Stimulated activated naive CD8-positive, alpha-beta T cell treated with anti-CD3 and anti-CD28 coated beads, Interleukin-15, Interleukin-2, amounts not matched to agents 100 U/mL and 50 U/mL, for 24 hours (primary cell): ENCODE results near the gene SGCE.
A peak's percentile ranks its signal among the peaks of the same experiment; 100 is the strongest.

Experiments
- ATAC-seq: fragments of 150-1000 bp; cut with Tn5 transposase; one replicate; pipeline ENCODE4 v1.10.0; 2021
- DNase-seq: peaks from one replicate; pipeline ENCODE4 v3.0.0; 2021

Gene SGCE

DNA sequence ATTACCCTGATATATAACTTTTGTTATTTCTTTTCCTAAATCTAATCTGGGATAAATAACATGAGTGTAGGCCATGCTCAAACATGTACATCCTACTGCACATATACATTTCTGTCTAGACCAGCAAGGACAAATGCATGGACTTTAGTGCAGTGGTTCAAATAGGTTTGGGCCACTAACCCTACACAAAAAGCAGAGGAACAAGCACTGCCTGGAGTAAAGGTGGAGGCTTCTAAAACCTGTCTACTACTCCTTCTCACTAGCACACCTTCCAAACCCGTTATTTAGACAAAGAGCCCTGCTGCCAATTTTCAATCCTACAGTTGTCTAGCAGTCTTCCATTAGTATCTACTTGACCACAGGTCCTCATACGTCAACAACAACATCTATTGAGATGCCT, 34.8 kb downstream of the SGCE start:
- no peak for ATAC-seq
- no peak for DNase-seq

DNA sequence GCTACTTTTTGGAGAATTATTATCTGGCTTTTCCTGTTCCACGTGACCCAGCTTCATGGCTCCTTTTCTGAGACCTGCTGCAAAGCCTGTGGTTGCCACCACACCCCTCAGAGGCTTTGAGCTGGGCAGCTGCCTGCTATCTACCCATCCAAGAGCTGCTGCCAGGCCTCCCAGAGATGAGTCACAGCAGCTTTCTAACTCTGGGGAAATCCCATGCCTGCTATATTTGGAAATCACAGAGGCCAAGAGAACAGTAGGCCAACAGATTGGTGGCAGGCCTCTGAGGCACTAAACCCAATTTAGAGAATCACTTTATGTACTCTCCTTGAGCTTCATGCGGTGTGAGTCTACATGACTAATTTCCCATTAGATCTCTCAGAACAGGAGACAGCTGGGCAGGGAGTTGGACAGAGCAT, 35.2 kb downstream of the SGCE start:
- ATAC-seq: peak; percentile 100
- peak; percentile 68 for DNase-seq

DNA sequence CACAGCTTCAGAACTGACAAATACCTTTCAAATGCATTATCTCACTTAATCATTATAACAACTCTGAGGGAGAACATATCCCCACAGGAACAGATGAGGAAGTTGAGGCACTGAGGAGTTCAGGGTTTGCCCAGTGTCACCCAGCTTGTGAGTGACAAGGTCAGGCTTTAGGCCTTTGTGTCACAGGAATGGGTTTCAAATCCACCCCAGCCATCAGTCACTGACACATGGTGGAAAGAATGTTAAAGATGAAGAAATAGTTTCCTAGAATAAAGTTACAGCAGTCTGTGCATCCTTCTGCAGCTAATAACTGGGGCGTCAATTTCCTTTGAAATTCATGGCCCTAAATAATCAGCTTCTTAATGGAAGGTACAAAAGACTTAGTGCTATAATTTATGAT, 37.8 kb downstream of the SGCE start:
- no peak for ATAC-seq

DNA sequence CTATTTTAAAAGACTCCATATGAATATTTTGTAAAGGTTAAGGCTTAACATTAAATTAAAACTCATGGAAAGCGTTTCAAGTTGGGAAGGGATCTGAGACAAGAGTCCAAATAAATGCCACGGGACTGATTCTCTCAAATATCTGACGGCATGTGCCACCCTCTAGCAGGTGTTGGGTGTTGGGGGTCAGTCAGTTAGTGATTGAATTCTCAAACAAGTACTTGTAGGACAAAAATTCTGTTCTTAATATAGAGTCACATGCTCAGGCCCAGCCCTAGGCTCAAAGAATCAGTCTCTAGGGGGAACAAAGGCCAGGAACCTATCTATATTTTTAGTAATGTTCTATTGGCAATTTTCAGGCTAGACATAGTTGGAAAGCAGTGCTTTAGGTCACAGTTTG, 39.1 kb downstream of the SGCE start:
- DNase-seq: no peak
- no peak for ATAC-seq

More for the DNA sequence above, 37.8 kb downstream of the SGCE start:
- no peak for DNase-seq

DNA sequence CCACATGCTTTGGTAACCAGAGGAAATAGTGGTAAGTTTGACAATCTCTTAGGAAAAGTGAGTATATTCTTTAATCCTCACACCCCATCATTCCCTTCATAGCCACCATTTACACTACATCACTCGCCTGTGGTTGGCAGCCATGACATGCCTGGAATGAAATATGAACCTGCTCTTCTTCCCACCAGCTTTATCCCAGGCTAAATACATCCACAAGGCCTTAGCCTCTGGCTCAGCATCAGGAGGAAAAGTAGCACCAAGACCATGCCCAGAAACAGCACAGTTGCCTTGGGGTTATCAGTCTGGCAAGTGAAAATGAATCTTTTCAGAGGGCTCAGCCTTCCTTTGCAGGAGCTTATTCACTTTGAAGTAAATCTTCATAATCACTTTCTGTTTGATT, 40.3 kb downstream of the SGCE start:
- no peak for ATAC-seq
- no peak for DNase-seq

DNA sequence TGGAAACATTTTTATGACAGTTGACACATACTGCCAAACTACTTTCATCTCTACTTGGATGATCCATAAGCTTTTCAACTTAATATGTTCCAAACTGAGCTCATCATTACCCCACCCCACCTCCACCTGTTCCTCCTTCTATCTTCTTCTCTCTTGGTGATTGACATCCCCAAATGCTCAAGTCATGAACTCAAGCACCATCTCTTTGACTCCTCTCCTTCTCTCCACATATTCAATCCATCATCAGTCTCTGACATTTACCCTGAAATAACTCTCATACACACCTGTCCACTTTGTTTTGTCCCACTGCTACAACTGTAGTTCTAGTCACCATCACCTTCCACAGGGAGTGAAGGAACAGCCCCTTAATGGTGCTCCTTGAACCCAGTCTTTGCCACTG, 43.3 kb downstream of the SGCE start:
- DNase-seq (no peak), ATAC-seq (no peak)

DNA sequence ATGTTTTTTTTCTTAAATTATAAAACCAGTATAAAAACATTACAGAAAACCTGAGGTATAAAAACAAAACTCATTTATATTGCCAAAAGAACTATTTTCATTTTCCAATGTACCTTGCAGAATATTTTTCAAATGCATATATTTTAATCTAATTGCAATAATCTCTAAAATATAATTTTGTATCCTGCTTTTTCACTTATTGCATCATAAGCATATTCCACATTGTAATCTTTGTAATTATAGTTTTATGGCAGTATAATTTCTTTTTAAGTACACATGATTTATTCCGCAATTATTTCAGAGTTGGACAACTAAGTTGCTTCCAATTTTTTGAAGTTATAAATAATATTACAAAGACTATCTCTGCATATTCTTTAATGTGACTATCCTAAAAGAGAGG, 43.7 kb downstream of the SGCE start:
- ATAC-seq (no peak), DNase-seq (no peak)

DNA sequence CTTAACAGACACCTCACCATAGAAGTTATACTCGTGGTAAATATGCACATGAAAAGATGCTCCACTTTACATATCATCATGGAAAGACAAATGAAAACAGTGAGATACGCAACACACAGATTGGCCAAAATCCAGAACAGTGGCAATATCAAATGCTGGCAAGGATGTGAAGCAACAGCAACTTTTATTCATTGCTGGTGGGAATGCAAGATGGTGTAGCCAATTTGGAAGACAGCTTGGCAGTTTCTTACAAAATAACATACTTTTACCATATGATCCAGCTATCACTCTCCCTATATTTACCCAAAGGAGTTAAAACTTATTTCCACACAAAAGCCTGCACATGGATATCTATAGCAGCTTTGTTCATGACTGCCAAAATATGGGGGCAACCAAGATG, 46.4 kb downstream of the SGCE start:
- DNase-seq: no peak
- ATAC-seq: no peak

DNA sequence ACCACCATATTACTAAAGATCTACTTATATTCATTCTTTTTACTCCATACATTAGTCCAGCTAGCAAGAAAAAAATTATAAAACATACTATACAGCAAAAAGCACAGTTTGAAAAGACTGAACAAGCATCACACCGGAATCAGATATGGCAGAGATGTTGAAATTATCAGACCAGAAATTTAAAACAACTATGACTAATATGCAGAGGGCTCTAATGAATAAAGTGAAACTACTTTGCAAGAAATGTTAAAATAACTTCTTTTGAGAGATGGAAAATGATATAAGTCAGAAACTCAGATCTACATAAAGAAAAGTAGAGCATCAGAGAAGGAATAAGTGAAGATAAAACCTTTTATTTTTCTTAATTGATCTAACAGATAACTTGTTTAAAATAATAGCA, 50.9 kb downstream of the SGCE start:
- no peak for DNase-seq
- ATAC-seq: no peak

DNA sequence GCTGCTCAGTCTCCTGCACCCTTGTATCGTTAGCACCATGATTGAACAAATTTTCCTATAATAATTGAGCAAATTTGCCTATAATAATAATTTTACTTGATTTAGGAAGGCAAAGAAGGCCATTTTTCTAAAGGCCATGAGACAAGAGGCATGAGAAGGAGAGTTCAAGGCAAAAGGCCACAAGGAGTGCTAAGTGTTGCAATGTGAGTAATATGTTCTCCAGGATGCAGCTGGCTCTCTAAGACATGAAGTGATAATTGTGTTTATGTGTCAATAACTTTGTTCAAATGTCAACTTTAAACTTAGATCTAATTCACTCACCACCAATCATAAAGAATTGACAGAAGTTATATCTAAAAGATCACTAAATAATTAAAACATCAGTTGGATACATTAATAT, 53.8 kb downstream of the SGCE start:
- ATAC-seq (no peak), DNase-seq (no peak)

DNA sequence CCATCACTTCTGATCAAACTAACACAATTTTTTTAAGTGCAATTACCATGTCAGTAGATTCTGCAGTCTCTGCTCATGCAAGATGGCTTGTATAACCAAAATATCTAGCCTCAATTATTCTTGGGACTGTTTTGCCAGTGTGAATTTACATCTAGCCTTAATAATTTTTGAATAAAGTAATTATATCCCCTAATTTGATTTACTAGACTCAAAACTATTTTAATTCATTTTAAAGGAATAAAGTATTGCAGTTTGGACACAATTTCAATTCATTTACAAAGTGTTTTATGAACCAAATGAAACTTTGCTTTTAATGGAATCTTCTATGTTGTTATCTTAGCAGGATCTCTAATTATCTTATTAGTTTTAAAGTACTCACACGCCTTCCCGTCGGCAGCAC, 55.7 kb downstream of the SGCE start:
- ATAC-seq (no peak), DNase-seq (no peak)

DNA sequence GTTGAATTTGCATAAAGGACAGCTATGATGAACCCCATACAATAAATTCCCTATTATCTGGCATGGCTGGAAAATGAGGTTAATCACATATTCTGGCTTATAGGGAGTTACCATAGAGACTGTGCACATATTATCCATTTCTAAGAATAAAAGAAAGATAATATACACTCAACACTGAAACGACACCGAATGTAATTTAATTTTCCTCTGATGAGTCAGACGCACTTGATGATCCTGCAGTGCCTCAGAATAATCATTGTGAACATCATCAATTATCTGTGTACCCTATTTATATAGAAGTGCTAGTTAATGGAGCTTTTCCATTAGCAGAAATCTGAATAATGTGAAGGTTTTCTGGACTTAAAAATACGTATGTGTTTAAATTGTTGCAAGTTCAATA, 60.2 kb downstream of the SGCE start:
- ATAC-seq (peak; percentile 77), DNase-seq (no peak)

DNA sequence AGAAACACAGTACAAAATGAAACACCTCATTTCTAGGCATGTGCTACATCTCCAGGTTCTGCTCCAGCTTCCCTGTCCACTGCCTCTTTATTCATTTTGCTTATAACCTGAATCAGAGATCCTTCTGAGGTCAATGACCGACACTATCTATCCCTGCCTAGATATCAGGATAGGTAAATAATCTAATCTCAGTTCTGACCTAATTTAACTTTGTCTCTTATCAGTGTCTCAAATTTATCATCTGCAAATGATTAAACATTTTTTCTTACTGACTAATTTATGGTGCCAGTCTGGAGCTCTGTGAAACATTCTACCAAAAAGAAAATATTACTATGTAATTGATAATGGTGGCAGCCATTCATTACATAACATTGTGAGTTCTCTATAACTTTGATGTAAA, 61.1 kb downstream of the SGCE start:
- DNase-seq (no peak), ATAC-seq (no peak)

DNA sequence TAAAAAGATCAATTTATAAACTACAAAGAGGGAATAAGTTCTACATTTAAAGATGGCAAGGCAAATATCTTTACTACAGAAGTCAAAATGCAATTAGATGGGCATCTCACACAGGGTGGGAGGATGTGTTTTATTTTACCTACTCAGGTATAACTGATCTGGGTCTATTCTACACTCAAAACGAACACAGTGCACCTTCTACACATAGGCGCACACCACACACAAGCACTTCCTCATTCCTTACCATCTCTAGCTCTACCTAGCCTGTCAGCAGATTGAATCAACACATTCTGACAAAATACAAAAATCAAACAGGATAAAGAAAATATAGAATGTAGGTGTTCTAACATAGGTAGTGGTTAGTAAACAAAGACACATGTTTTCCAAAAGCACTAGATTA, 64.8 kb downstream of the SGCE start:
- no peak for ATAC-seq
- no peak for DNase-seq

DNA sequence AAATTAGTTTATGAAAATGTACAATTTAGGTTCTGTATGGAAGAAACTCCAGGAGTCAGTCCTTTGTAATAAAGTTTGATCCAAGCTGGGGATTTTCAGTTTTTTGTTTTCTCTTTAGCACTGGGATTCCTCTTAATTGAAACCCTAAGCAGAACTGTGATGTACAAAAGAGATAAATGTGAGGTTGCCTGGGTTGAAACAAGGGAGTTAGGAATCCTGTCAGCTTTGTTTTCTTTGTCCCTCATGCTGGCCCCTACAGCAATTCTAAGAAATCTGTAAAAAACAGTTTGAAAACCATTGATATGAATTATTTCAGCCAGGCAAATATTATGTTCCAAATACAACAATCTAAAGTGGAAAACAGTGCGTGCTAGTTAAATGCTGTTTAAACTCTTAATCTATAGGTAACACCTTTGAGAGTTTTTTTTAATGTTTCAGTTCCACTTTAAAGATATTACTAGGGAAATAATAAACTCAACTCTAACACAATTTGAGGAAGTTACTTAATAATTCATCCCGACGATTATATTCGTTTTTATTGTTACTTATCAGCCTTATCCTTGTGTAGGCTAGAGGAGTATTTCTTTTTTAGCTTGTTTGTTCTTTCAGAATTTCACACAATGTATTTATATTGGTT, 65.3 kb downstream of the SGCE start:
- DNase-seq (no peak), ATAC-seq (no peak)

DNA sequence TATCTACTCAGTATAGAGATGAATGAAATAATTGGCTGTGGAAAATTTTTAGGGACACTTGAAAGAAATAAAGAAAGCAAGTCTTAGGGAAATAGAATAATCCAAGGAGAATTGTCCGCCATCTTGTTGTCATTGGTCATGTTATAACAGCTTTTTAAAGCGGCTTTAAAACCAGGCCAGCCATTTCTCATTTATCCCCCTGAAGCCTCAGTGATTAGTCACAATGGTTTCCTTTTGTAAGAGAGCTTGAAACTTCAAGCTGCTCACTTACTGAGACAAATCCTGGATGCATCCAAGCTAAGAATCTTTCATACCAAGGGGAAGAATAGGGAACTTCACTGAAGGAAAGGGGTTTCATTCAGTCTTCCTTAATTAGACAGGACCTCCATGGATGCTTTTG, 67.9 kb downstream of the SGCE start:
- no peak for DNase-seq
- ATAC-seq: no peak

DNA sequence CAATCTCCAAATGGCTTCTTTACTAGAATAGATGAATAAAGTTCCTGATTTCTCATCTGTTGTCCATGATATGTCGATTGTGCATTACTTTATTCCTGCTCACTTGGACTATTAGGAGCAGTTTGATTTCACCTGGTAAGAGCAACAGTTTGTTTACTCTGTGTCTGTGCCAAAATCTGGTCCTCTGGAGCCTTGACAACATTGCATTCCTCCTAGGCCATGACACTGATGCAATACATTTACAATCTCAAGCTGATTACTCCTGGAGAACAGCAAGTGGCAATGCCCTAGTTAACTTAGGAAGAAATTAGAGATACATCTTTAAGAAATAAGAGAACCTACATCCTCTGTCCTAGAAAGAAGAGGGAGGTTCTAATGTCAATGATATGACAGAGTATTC, 71.8 kb downstream of the SGCE start:
- ATAC-seq (no peak), DNase-seq (no peak)

DNA sequence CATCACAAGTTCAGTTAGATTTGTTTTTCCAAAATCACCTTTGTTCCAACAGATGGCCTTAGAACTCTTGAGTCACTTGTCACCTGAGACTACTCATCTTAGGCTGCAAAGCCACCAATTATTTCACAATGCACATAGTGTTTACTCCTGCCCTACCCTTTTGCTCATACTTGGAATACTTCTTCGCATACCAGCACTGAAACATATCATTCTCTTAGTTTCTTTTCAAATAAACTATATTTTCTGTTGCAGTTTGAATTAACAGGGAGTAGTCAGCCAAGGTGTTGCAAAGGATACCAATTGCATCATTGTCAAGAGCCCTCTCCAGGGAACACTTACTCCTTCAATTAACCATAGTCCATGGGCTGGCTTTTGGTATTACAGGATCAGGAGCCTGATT, 75.3 kb downstream of the SGCE start:
- DNase-seq (no peak), ATAC-seq (no peak)

DNA sequence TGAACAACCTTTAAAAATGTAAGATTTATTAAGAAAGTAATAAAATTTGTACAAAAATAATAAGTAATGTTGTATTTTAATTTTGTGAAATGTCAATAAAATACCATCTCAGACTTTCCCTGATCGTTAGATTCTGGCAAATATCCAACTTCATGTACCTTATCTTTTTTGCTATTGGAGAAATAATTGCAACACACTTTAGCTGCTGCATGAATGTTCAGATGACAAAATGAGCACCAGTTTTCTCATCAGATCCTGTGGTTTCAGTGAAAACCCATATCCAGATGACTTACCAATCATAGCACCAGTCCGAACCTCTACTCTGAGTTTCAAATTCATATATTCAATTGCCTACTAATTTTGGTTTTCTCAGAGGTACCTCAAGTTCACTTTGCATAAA, 76.5 kb downstream of the SGCE start:
- ATAC-seq (no peak), DNase-seq (no peak)

DNA sequence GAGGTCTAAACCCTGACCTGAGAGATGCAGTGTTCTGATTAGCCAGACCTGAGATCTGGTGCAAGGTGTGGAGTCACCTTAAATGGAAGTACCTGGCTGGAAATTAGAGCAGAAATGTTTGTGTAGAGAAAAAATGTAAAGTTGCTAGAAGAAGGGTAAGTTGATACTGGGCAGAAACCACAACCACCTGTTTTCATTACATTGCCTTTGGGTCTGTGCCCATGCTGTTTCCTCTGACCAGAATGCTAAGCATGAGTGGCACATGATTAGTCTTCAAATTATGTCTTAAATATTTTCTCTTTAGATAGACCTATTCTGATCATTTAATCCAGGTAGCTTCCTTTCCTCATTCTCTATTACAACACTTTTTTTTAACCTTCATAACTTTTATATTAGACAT, 77.3 kb downstream of the SGCE start:
- DNase-seq (no peak), ATAC-seq (no peak)

DNA sequence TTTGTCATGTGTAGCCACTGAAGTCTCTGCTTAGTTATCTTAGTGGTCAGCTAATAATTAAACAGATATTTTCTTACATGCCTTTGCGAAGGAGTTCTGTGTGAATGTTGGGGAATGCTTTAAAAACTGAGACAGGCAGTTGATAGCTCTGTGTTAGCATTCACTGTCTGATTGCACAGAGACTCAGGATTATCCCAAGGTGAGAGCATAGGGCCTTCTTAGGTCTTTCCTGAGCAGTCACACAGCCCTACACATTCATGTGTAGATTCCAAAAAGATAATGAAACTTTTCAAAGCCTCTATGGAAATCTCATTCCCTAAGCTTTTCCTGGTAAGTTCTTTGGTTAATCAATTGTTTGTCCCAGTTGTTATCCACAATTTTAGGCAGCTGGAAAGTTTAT, 78.6 kb downstream of the SGCE start:
- DNase-seq (no peak), ATAC-seq (no peak)

DNA sequence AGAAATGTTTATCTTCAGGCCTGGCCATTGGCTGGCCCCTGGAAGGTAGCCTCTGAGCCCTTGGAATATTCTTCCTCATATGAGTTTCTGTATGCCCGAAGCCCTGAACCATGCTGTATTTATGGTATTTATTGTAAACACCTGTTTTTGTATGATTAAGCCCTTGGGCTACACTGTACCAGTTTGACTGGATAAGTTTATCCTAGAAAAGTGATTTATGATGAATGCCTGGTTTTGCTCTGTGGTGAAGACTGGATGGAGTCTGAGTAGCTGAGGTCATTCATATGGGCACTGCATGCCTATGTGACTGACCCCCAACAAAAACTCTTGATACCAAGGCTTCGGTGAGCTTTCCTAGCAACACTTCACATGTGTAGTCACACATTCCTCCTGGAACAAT, 79.6 kb downstream of the SGCE start:
- no peak for ATAC-seq

DNA sequence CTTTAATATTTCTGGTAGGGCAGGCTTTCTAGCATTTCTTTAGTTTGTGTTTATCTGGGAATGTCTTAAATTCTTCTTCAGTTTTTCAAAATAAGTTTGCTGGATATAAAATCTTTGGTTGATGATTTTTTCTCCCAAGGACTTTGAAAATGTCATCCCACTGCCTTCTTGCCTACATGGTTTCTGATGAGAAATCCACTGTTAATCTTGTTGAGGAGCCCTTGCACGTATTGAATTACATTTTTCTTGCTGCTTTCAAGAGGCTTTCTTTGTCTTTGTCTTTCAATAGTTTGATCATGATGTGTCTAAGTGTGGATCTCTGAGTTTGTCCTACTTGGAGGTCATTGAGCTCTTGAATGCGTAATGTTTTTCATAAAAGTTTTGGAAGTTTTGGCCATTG, 80.3 kb downstream of the SGCE start:
- DNase-seq (no peak), ATAC-seq (no peak)

More for the DNA sequence above, 79.6 kb downstream of the SGCE start:
- no peak for DNase-seq

DNA sequence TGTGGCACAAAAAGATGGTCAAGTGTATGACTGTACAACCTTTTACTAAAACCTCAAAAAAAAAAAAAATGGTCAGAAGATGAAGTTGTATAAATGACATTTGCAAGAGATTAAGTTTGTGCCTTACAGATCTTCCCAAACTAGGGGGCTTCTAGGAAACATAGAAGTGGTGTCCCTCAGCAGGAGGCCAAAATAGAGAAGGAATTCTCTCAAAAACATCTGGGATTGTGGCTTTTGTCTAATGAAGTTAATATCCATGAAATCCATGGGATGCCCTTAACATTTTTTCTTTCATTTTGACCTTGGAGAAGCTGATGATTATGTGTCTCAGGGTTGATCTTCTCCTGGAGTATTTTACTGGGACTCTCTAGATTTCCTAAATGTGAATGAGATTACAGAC, 84.1 kb downstream of the SGCE start:
- DNase-seq: no peak
- ATAC-seq: no peak

DNA sequence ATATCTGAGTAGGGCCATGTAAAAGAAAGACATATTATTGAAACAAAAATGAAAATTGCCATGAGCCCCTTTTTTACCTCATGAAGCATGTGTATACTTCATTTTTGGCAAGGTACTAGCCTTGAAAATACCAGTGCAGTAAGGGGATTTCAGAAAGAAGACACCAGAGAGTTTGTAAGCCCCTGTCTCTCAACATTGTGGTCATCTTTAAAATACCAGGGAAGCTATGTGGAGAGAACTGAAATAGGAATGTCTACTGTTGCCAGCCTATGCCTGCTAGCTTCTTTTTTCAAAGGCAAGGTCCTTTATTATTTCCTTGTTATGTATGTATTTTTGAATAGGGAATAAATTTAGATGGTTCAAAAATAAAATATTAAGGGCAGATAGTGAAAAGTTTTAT, 88.5 kb downstream of the SGCE start:
- DNase-seq (no peak), ATAC-seq (no peak)
